Measurements from ENCODE around the gene ALK.

Gene ALK

DNA sequence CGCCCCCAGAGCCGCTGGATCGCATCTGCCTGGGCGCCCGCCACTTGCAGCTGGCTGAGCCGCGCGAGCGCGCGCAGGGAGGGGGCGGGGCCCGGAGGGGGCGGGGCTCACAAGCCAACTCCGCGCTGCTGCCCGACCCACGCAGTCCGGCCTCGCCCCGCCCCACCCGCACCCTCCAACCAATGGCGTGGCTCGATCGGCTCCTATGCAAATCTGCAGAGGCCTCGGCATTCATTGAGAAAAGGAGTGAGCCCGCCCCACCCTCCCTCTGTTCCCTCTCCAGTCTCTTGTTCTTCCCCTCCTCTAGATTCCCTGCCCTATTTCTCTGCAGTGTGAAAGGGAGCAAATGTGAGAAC is at the start of gene ALK:
ALK (minus strand) TSS at position 27 of the 356 bp plus-strand sequence. CDS start 927 bp downstream, outside the sequence.
- DNase-seq, result peak; percentile 51

GRCh38 chr2:29966266-29966665 is 44.9 kb upstream of the ALK start:
- DNase-seq, result no peak

- no peak for DNase-seq
Measured at GRCh38 chr2:29963972-29964570, 42.7 kb upstream of the ALK start.

DNA sequence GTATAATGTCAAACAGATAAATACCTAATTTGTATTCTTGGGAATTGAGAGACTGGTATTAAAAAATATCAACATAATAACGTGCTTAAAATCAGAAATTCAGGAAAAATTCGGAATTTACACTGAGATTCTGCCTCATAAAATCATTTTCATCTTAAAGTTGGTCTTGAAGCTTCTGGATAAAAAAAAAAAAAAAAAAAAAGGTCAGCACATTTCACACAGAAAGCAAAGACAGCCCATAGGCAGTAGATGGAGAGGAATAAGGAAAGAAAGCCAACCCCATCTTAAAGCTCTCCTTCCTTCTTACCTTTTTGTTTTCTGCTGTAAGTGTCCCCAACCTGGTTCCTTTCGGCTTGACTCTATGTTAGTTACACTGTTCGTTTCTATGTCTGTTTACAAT is 41.5 kb upstream of the ALK start:
- DNase-seq, result no peak

DNA sequence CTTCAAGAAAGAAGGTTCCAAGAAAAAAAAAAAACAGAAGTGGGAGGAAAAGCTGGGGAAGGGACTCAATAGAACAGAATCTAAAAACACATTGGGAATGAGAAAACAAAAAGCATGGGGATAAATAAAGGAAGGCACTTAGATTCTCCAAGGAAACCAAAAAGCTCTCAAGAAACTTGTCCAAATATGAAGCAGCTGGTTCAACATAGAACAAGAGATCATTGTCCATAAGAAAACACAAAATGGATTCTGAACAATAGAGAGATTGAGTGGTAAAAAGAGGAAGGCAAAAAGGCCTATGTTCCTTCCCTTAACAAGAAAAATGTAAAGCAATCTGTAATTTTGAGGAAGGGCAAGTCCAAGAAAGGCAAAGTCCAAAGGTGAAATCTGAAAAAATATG is 32.9 kb upstream of the ALK start:
- no peak for DNase-seq

DNA sequence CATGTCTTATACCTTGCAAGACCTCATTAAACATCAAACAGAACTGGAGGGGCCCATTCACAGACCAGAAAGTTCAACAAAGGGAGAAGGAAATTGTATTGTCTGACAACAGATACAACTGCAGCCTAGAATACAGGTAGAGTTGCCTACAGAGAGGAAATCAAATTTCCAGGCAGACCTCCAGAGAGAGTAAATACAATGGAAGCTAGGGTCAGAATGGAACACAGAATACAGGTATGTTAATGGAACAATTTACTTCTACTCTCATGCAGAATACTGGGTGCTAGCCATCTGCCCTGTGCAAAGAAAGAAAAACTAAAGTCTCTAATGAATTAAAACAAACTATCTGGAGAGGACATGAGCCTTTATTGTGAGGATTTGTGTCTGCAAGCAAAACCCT is 31.6 kb upstream of the ALK start:
- no peak for DNase-seq

DNA sequence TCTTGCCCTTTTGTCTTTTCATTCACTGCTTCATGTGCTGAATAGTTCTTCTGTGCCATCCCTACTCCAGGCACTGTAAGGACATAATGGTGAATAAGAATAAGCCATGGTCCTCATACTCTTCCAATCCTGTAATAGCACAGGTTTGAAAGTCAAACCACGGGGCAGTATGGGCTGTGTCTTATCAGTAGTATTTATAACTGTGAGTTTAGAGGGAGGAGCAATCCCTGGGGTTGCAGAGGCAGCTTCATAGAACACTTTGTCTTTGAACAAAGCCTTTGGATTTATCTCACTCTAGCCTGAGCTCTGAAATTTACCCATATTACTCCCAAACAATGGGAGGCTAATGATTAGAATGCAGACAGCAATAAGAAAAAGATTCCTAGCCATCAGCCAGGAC is 30.2 kb upstream of the ALK start:
- DNase-seq, result no peak

DNA sequence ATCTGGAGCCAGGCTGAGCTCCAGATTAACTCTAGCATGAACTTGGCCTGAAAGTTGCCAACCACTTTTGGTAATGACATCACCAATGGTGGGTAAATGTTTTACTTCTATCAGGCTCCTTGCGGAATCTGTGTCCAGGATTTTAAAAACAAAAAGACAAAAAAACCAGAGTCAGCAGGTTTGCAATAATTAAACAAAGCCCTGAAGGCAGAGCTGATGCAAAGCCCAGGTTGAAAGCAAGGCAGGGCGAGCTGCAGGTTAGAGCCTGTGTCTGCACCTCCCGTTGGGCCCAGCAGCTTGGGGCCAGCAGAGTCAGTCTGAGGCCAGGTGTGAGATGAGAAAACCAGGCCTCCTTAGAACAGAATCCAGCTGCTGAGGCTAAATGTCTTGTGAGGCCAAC is 29.1 kb upstream of the ALK start:
- no peak for DNase-seq

- no peak for DNase-seq
Measured at GRCh38 chr2:29949042-29949441, 27.7 kb upstream of the ALK start.

- DNase-seq, result no peak
Measured at GRCh38 chr2:29946505-29946904, 25.1 kb upstream of the ALK start.

- no peak for DNase-seq
Measured at GRCh38 chr2:29942711-29943110, 21.3 kb upstream of the ALK start.

- DNase-seq, result no peak
Measured at GRCh38 chr2:29940706-29941105, 19.3 kb upstream of the ALK start.

DNA sequence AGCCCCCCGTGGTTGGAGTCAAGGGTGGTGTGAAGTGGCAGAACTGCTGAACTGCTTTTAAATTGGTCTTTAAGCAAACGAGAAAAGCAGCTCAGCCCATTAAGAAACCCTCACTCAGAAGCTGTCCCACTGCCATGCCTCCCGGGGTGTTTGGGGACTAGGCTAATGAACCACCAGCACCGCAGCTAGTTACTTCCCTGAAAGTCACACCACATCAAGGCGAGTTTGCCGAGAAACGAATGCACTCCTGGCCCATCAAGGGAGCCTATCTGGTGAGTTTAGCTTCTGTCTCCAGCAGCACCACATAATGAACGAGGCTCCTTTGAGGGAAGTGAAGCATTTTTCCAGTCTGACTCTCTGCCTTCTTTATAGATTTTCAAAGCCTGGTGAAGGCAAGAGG is 14.6 kb upstream of the ALK start:
- no peak for DNase-seq

- no peak for DNase-seq
Measured at GRCh38 chr2:29931818-29932217, 10.4 kb upstream of the ALK start.

DNA sequence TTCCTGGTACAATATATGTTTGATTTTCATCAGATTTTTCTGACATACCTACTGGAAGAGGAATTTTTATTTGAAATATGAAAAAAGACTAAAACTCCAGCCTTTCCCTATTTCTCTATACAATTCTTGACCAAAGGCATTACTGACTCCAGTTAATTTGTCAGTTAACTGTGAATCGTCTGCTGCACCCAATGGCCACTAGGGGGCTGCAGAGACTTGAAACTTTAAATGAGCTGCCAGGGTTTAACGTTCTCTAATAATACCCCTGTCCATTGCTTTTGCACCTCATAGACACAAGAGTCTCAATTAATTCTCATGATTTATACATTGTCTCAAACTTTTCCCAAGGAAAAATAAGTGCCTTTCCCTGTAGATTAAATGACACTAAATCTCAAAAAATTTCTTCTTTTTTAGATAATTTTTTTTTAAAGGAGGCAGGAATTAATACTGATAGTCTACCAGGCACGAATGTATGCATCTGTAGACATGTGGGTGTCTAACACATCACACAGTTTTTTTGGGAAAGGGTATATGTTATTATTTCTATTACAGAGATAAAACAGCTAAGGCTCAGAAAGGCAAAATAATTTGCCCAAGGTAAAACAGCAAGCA is 1.8 kb upstream of the ALK start:
- DNase-seq, result peak; percentile 42

DNA sequence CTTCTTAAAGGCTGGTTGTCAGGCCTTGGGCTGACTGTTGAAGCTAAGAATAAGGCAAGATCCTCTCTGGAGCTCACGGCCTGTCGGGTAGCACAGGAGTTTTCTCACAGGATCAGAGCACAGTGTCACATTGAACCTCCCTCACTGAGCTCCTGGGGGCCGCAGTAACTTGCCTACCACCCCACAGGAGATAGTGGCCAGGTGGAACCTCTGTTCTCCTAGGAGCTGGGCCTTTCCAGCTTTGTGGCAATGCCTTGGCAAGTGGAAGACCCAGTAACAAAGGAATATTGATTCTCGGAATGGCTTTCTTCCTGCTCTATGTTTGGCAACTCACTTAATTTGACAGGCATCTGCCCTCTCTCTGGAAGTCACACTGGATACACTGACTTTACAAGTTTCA is 1.2 kb upstream of the ALK start:
- no peak for DNase-seq

DNA sequence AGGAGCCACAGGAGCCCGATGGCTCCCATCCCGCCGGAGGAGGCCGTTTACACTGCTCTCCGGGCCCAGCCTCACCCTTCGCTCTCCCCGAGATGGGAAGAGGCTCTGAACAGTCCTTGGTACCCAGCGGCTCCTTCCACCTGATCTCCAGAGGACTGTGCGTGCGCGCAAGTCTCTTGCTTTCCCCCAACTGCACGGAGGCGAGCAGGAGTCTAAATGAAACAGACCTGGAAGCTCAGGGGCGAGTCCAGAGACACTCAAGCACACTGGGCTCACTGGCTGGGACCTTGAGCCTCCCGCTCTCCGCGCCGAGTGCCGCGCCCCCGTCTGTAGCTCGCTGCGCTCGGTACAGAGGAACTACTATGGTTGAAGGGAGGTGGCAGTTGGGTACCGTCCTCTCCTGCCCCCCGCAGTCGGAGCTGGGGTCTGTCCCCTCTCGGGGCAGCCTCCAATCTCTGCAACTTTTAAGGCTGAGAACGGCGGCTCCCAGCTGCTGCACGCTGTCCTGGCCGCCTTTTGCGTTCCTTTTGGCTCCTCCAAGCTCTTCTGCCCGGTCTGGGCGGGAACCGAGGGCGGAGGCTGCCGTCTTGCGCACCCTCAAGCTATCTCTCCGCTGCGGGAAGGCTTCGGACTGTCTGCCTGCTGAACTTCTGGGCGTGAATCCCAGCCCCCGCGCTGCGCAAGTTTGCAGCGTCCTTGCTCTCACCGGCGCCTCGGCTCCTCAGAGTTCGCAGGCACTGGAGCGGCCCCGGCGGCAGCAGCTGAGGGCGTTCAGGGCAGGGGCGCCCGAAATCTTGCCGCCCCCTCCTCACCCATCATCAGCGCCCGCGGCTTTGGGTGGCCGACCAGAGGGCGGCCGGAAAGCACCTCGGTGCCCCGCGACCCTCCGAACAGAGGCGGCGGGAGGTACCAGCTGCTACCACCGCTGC is 491 bp downstream of the ALK start:
- DNase-seq, result no peak

- peak; percentile 12 for DNase-seq
Measured at GRCh38 chr2:29920130-29920577, 1.2 kb downstream of the ALK start.

GRCh38 chr2:29918941-29919340 is 2.4 kb downstream of the ALK start:
- DNase-seq, result no peak

DNA sequence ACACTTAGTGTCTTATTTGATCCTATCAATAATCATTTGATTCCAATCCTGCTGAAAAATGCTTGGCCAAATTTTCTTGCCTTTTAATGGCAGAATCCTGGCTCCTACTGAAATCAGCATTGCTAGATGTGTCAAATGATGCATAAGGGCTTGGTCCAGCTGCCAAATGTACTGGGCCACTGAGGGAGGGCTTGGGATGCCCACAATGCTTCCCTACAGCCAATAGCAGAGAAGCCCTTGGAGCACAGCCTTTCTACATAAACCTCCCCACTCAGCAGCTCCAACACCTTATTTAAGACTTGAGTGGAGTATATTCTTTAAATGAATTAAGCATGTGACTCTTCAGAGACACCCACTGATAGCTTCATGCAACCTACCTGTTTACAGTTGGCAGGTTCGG is 3.6 kb downstream of the ALK start:
- DNase-seq, result no peak

DNA sequence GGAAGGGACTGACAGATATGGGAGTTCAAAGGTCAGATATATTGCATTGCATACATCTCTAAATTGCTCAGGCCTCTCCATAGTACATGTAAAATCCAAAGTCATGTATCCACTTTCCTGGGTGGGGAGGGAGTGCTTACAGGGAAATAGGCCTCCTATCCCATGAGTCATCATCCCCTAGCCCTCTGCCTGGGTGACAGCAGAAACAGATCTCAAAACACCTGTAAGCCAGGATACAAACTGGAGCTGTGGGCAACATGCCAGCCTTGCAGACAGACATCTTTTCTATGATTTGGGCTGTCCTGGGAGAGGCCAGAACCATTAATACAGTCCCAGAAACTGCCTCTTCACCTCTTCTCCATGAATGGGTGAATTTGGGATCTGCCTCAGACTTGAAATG is 4.8 kb downstream of the ALK start:
- DNase-seq, result no peak

DNA sequence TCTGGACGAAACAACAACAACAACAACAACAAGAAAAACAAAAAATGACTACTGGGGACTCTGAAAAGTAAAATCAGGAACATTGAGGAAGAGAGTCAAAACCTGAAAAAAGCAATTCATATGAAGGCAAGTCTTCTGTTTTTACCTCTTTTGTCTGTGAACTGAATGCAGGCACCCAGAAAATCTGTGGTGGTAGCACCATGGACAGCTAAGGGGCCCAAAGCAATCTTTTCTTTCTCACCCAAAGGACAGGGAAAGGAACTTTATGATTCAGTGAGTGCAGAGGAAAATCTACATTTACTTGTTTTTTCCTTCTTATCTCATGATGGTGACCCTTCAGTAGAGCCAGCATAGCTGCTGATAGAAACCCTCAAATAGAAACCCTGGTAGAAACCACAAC is 10.4 kb downstream of the ALK start:
- DNase-seq, result no peak

- no peak for DNase-seq
Measured at GRCh38 chr2:29910465-29910864, 10.9 kb downstream of the ALK start.

DNA sequence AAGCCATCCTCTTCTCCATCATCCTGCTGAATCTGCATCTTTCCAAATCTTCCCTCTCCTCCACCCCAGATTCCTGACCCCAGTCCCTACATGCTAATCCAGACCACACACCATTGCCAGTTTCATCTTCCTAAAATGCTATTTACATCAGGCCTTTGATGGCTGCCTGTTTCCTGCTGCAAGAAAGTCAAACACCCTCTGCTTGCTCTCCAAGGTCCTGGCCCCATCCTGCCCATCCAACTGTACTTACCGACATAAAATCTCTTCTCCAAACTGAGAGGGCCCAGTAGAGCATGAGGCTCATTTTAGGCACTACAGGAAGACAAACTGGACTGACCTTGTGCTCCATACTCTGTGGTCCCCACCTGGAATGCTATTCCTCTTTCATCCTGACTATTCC is 19.0 kb downstream of the ALK start:
- no peak for DNase-seq
